ENCODE data around the gene CFAP65.

CFAP65 gene

GRCh38 chr2:219059725-219060682 is 18.7 kb upstream of the CFAP65 start:
- no peak for DNase-seq

- DNase-seq = no peak
Observed at GRCh38 chr2:219059375-219059724, 18.0 kb upstream of the CFAP65 start.

GRCh38 chr2:219058541-219059374 is 17.4 kb upstream of the CFAP65 start:
- DNase-seq = no peak

GRCh38 chr2:219057709-219058540 is 16.6 kb upstream of the CFAP65 start:
- peak; percentile 74 for DNase-seq

GRCh38 chr2:219056896-219057708 is 15.8 kb upstream of the CFAP65 start:
- no peak for DNase-seq

GRCh38 chr2:219056176-219056895 is 15.0 kb upstream of the CFAP65 start:
- no peak for DNase-seq

- no peak for DNase-seq
Observed at GRCh38 chr2:219054956-219055903, 13.9 kb upstream of the CFAP65 start.

- no peak for DNase-seq
Observed at GRCh38 chr2:219049282-219049681, 8.0 kb upstream of the CFAP65 start.

- no peak for DNase-seq
Observed at GRCh38 chr2:219045937-219046550, 4.7 kb upstream of the CFAP65 start.

GRCh38 chr2:219042750-219043149 is 1.4 kb upstream of the CFAP65 start:
- DNase-seq = no peak

GRCh38 chr2:219042157-219042556 is 841 bp upstream of the CFAP65 start:
- no peak for DNase-seq

- no peak for DNase-seq
Observed at GRCh38 chr2:219038600-219038999, 2.7 kb downstream of the CFAP65 start.

- no peak for DNase-seq
Observed at GRCh38 chr2:219037783-219038499, 3.4 kb downstream of the CFAP65 start.

GRCh38 chr2:219035942-219036341 is 5.4 kb downstream of the CFAP65 start:
- no peak for DNase-seq

GRCh38 chr2:219034823-219035222 is 6.5 kb downstream of the CFAP65 start:
- no peak for DNase-seq

- no peak for DNase-seq
Observed at GRCh38 chr2:219032051-219032745, 9.1 kb downstream of the CFAP65 start.

- DNase-seq = no peak
Observed at GRCh38 chr2:219031005-219031738, 10.1 kb downstream of the CFAP65 start.
